Loucy (cell line): Measurements from ENCODE around the gene LRRC4C.

Source experiments
- H2AFZ ChIP-seq: fragments of 200-600 bp; sonication (generic); 2 replicates; pipeline ENCODE4 v1.6.0; 2016; ENCODE audit warnings: antibody characterized with exemption, mild to moderate bottlenecking, low read length, moderate library complexity
- H3F3A ChIP-seq: fragments of 200-600 bp; 2 replicates; pipeline ENCODE4 v1.6.0; 2016; ENCODE audit warnings: antibody characterized with exemption, low read depth, mild to moderate bottlenecking
- H3K27me3 ChIP-seq: fragments of 200-600 bp; sonication (generic); 2 replicates; pipeline ENCODE4 v1.6.1; 2014; ENCODE audit warnings: low read length, mild to moderate bottlenecking; ENCODE audit not compliant: insufficient read depth, poor library complexity, severe bottlenecking
- H3K36me3 ChIP-seq: fragments of 200-600 bp; sonication (generic); 2 replicates; pipeline ENCODE4 v1.6.1; 2016; ENCODE audit warnings: low read length; ENCODE audit not compliant: insufficient read depth
- H3K4me1 ChIP-seq: fragments of 200-600 bp; sonication (generic); 2 replicates; pipeline ENCODE4 v1.5.1; 2014; ENCODE audit warnings: low read length, mild to moderate bottlenecking; ENCODE audit not compliant: insufficient read depth, poor library complexity, severe bottlenecking
- H3K4me2 ChIP-seq: fragments of 200-600 bp; sonication (generic); 2 replicates; pipeline ENCODE4 v1.6.0; 2014; ENCODE audit warnings: antibody characterized with exemption, low read length, low read depth, mild to moderate bottlenecking; ENCODE audit not compliant: poor library complexity, severe bottlenecking
- H3K4me3 ChIP-seq: fragments of 200-600 bp; sonication (generic); 2 replicates; pipeline ENCODE4 v1.5.1; 2014; ENCODE audit warnings: low read length, mild to moderate bottlenecking, mixed read lengths; ENCODE audit not compliant: poor library complexity, severe bottlenecking
- H3K79me2 ChIP-seq: fragments of 200-600 bp; sonication (generic); 2 replicates; pipeline ENCODE4 v1.6.1; 2014; ENCODE audit warnings: low read length; ENCODE audit not compliant: insufficient read depth
- H3K9ac ChIP-seq: fragments of 200-600 bp; sonication (generic); 2 replicates; pipeline ENCODE4 v1.6.0; 2014; ENCODE audit warnings: mild to moderate bottlenecking, low read depth, low read length, moderate library complexity; ENCODE audit not compliant: poor library complexity, severe bottlenecking
- H3K9me2 ChIP-seq: fragments of 200-600 bp; sonication (generic); replicated peaks from 2 replicates; pipeline ENCODE4 v1.6.1; 2016; ENCODE audit warnings: low read depth, low read length, mixed read lengths
- H3K9me3 ChIP-seq: fragments of 200-600 bp; sonication (generic); 2 replicates; pipeline ENCODE4 v1.6.1; 2014; ENCODE audit warnings: mild to moderate bottlenecking, antibody characterized with exemption, low read length, low read depth; ENCODE audit not compliant: insufficient read depth
- H4K20me1 ChIP-seq: fragments of 200-600 bp; sonication (generic); 2 replicates; pipeline ENCODE4 v1.6.0; 2014; ENCODE audit warnings: antibody characterized with exemption, low read length, mild to moderate bottlenecking; ENCODE audit not compliant: insufficient read depth, poor library complexity, severe bottlenecking
- CTCF ChIP-seq: fragments of 200-600 bp; sonication (generic); conservative IDR thresholded peaks from 2 replicates; pipeline ENCODE4 v1.5.1; 2014; ENCODE audit warnings: mild to moderate bottlenecking, antibody characterized with exemption, low read length
- EZH2phosphoT487 ChIP-seq: fragments of 200-600 bp; IDR thresholded peaks from 2 replicates; pipeline ENCODE4 v1.6.1; 2018; ENCODE audit warnings: antibody characterized with exemption, mild to moderate bottlenecking, moderate library complexity, borderline replicate concordance

Gene LRRC4C

GRCh38 chr11:41247621-41248020, 211.8 kb downstream of the LRRC4C start:
- Histone ChIP-seq H3K79me2 (no peaks in the 10 kb centered on the region), H3K36me3 (no peaks in the 10 kb centered on the region), H3K9ac (no peak overlapping the region), H3K4me1 (no peaks in the 10 kb centered on the region), H3K4me2 (no peak overlapping the region), H3K4me3 (no peak overlapping the region), H3K27me3 (no peaks in the 10 kb centered on the region), H2AFZ (no peak overlapping the region), H3F3A (no peaks in the 10 kb centered on the region), H3K9me3 (no peaks in the 10 kb centered on the region; the same call in 1 of the 2 replicates), H4K20me1 (no peaks in the 10 kb centered on the region), H3K9me2 (no peaks in the 10 kb centered on the region)
- TF ChIP-seq CTCF (no peak), EZH2phosphoT487 (no peak)

- no peak overlapping the region for H3K4me2 ChIP-seq
- no peaks in the 10 kb centered on the region; the same call in 1 of the 2 replicates for H3K9me3 ChIP-seq
- no peaks in the 10 kb centered on the region for H3K9me2 ChIP-seq
- H3K4me3 ChIP-seq, result no peak overlapping the region
- no peaks in the 10 kb centered on the region for H3F3A ChIP-seq
- no peaks in the 10 kb centered on the region for H3K27me3 ChIP-seq
- H3K4me1 ChIP-seq, result no peaks in the 10 kb centered on the region
- no peaks in the 10 kb centered on the region for H4K20me1 ChIP-seq
- H3K79me2 ChIP-seq, result no peaks in the 10 kb centered on the region
- no peak overlapping the region for H3K9ac ChIP-seq
- TF ChIP-seq EZH2phosphoT487, result no peak
- TF ChIP-seq CTCF, result no peak
- no peak overlapping the region for H2AFZ ChIP-seq
- no peaks in the 10 kb centered on the region for H3K36me3 ChIP-seq
These were observed 213.1 kb downstream of the LRRC4C start for GRCh38 chr11:41246399-41246745.

GRCh38 chr11:41245704-41246398, 213.6 kb downstream of the LRRC4C start:
- TF ChIP-seq CTCF (no peak), EZH2phosphoT487 (no peak)
- H3K9ac ChIP-seq, result no peak overlapping the region
- H3K4me1 ChIP-seq, result no peaks in the 10 kb centered on the region
- H3K4me3 ChIP-seq, result no peak overlapping the region
- H3K9me2 ChIP-seq, result no peaks in the 10 kb centered on the region
- H3K79me2 ChIP-seq, result no peaks in the 10 kb centered on the region
- H2AFZ ChIP-seq, result no peak overlapping the region
- no peaks in the 10 kb centered on the region for H4K20me1 ChIP-seq
- no peaks in the 10 kb centered on the region for H3K27me3 ChIP-seq
- H3K36me3 ChIP-seq, result no peaks in the 10 kb centered on the region
- H3K4me2 ChIP-seq, result no peak overlapping the region
- H3K9me3 ChIP-seq, result no peaks in the 10 kb centered on the region; the same call in 1 of the 2 replicates
- H3F3A ChIP-seq, result no peaks in the 10 kb centered on the region
